GM18519 (cell line): ENCODE results near the gene PHRF1.

Source experiments
- ATAC-seq: cut with Tn5 transposase; IDR thresholded peaks from one replicate; pipeline ENCODE4 v1.9.1; 2021; ENCODE audit warnings: mild to moderate bottlenecking, moderate library complexity; ENCODE audit not compliant: unreplicated experiment, low FRiP score

PHRF1 gene

DNA sequence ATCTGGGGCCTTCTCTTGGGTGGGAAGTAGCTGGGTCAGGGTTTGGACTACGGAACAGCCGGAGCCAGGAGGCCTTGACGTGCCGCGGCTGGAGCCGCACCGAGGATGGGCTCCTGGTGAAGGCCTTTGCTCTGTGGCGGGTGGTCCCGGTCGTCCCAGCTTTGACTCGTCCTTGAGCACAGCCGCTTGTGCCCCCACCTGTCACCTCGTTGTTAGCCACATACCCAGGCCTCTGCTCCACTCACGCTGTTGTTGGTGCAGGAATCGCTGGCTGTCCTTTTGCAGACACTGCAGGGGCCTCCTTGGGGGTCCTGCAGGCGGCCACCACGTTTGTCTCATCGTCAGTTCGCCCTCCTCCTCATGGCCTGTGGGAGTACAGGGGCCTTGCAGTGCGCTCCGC lies 17.1 kb downstream of the PHRF1 start:
- no peak for ATAC-seq

GRCh38 chr11:595400-595799 lies 19.1 kb downstream of the PHRF1 start:
- no peak for ATAC-seq

GRCh38 chr11:596374-596773 lies 20.1 kb downstream of the PHRF1 start:
- no peak for ATAC-seq

- no peak for ATAC-seq
Observed at GRCh38 chr11:597166-597725, 21.0 kb downstream of the PHRF1 start.

DNA sequence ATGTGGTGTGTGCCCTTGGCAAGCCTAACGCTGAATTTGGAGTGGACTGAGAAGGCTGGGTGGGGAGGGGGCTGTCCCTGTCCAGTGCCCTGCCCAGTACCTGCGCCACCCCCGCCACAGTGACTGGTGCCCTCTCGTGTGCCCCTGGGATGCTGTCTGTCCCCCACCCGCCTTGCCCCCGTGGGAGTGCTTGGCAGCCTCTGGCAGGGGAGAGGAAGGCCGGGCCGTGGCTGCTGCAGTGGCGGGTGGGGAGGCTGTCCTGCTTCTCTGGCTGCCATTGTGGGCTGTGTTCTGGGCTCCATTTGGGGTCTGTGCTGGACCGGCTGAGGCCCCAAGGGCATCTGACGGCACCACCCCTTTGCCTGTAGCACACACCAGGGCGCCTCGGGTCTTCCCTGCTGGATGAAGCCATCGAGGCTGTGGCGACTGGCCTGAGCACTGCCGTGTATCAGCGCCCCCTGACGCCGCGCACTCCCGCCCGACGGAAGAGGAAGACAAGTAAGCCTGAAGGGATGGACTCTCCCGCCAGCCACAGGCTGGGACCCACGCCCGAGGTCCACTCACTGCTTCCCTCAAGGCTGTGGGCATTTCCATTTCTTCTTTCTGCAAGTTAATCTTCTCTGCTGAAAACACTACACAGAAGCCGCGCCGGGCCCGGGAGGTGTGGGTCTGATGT lies 21.9 kb downstream of the PHRF1 start:
- ATAC-seq = no peak

DNA sequence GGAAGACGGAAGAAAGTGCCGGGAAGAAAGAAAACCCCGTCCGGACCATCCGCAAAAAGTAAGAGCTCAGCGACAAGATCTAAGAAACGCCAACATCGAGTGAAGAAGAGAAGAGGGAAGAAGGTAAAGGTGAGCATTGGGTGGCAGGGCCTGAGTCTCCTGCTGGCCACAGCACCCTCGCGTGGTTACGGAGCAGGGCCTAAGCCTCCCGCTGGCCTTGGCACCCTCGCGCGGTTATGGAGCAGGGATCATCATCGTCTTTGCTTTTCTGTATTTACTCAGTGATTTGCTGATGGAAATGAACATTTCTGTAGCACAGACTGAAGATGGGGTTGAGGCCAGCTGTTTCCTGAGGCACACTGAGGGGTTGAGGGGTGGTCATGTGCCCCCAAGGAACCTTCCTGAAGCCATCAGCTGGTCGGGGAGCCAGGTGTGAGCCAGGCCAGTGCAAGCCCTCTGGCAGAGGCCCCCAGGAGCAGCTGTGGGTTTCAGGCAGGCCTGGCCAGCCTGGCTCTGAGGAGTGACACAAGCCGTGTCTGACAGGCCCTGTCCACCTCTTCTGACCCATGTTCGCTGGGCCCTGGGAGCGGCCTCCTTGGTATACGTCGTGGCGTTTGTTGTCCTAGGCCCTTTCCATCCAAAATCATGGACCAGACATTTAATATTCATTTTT lies 25.4 kb downstream of the PHRF1 start:
- ATAC-seq = no peak

GRCh38 chr11:603154-603553 lies 26.9 kb downstream of the PHRF1 start:
- ATAC-seq = no peak

DNA sequence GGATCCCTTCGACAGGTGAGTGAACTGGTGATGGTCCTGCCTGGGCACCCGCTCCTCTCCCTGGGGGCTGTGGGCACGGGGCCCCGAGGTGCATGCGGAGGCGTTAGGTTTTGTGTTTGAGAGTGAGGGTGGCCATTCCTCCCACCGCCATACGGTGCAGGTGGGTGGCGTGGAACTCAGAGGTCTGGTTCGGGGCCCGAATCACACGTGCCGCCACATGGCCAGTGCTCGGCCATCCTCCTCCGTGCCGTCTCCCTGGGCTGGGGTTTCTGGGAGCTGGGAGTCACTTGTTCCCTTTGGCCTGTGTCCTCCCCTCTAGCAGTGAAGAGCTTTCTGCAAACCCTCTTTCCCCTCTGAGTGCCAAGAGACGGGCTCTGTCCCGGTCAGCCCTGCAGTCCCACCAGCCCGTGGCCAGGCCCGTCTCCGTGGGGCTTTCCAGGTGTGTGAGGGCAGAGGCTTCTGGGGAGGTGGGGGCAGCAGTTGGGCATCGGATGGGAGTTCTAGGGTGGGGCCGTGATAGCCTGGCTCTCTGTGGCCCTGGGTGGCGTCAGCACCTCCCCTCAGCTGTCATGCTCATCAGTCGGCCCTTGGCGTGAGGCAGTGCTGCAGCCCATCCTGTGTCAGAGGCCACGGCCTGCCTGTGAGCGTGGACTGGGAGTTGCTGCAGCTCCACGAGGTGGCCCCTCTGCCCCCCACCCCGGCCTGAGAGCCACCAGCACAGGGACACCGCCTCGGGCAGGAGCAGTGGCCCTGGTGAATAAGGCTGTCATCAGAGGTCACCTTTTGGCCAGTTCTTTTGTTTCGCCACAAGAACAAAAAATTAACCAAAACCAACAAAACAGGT lies 29.2 kb downstream of the PHRF1 start:
- no peak for ATAC-seq

DNA sequence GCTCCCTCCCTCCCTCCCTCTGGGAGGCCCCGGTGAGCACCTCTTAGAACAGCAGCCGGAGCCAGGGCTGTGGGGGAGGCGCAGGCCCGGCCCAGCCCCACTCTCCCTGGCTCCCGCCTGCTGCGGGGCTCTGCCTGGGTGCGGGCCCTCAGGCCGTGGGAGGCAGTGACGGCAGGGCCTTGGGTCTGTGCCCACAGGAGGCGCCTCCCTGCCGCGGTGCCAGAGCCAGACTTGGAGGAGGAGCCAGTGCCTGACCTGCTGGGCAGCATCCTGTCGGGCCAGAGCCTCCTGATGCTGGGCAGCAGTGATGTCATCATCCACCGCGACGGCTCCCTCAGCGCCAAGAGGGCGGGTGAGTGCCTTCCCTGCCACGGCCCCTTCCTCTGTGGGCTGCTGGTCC lies 30.0 kb downstream of the PHRF1 start:
- no peak for ATAC-seq

GRCh38 chr11:607020-607780 lies 30.9 kb downstream of the PHRF1 start:
- no peak for ATAC-seq

GRCh38 chr11:607971-608659 lies 31.8 kb downstream of the PHRF1 start:
- ATAC-seq = no peak

- ATAC-seq = no peak
Observed at GRCh38 chr11:608791-609251, 32.6 kb downstream of the PHRF1 start.

DNA sequence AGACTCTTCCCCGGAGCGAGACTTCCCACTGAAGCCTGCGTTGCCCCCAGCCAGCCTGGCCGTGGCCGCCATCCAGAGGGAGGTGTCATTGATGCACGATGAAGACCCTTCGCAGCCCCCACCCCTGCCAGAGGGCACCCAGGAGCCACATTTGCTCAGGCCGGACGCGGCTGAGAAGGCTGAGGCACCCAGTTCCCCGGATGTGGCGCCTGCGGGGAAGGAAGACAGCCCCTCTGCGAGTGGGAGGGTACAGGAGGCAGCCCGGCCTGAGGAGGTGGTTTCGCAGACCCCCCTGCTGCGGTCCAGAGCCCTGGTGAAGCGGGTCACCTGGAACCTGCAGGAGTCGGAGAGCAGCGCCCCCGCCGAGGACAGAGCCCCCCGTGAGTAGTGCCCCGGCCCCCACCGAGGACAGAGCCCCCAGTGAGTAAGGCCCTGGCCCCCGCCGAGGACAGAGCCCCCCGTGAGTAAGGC lies 33.1 kb downstream of the PHRF1 start:
- ATAC-seq = no peak

DNA sequence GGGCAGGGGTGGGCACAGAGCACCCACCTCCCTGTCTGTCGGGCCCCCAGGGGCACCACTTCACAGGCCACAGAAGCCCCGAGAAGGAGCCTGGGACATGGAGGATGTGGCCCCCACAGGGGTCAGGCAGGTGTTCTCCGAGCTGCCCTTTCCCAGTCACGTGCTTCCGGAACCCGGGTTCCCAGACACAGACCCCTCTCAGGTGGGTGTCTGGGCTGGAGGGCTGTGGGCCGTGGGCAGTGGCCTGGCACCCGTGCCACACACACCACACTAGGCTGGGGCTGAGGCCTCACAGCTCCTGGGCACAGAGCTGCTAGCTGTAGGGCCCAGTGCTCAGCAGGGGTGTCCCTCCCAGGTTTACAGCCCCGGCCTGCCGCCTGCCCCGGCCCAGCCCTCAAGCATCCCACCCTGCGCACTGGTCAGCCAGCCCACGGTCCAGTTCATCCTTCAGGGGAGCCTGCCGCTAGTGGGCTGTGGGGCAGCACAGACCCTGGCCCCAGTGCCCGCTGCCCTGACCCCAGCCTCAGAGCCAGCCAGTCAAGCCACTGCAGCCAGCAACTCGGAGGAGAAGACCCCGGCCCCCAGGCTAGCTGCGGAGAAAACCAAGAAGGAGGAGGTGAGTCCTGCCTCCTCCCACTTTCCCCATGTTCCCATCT lies 34.0 kb downstream of the PHRF1 start:
- no peak for ATAC-seq

DNA sequence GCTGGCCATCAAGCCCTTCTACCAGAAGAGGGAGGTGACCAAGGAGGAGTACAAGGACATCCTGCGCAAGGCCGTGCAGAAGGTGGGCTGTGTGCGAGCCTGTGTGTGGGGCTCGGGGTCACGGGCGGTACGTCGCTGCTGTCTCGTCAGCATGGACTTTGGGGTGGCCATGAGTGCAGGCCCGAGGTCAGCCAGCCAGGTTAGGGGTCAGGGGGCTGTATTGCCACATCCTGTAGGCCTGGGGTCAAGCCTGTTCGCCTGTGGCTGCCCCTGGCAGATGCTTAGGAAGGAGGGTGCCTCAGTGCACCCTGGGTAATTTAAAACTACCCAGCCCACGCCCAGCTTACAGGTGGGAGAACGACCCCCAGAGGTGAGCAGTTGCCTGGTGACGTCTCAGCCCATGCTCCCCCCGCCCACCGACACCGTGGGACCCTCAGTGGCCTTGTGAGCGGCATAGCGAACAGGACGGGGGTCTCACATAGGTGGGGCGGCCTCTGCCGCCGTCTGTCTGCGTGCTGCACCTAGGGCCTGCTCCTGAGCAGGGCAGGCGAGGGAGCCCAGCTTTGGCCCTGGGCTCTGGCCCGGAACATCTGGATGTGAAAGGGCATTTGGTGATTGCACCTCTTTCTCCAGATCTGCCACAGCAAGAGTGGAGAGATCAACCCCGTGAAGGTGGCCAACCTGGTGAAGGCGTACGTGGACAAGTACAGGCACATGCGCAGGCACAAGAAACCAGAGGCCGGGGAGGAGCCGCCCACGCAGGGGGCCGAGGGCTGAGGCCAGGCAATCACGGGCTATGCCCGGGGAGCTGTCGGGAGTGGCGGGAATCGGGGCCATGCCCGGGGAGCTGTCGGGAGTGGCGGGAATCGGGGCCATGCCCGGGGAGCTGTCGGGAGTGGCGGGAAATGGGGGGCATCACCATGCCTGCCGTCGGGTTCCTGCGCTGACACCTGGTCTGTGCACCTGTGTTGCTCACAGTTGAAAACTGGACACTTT lies 35.0 kb downstream of the PHRF1 start:
- no peak for ATAC-seq

- no peak for ATAC-seq
Observed at GRCh38 chr11:612201-612960, 36.1 kb downstream of the PHRF1 start.

GRCh38 chr11:612961-613300 lies 36.7 kb downstream of the PHRF1 start:
- ATAC-seq = no peak
